Measurements from ENCODE around the gene DDX56. TPM values are rescaled to one million over a fixed set of nuclear protein-coding genes. Genes with fewer than 3 reads are reported as not detected.

DDX56 gene
- total and polyA plus RNA-seq, 2 of the 13 experiments (the other 11 are each of a cell fraction or from before 2014, with no cell fraction given), result 82.6 to 120 TPM

- TF ChIP-seq MBNL3 (CRISPR knock-in tag; conservative IDR thresholded peaks at IDR 0.05), result no peak
- no peak for TF ChIP-seq KMT2A (CRISPR knock-in tag; IDR thresholded peaks at IDR 0.05)
- peak; percentile 58; the same call in 1 of the 2 replicates for TF ChIP-seq DNMT3B (CRISPR knock-in tag; conservative IDR thresholded peaks at IDR 0.05)
- no peak for TF ChIP-seq TCF12 (IDR thresholded peaks at IDR 0.05)
- no peak for TF ChIP-seq TCF12 (CRISPR knock-in tag; IDR thresholded peaks at IDR 0.05)
- TF ChIP-seq NFYC (CRISPR knock-in tag; IDR thresholded peaks at IDR 0.05), result no peak
- TF ChIP-seq GPN1 (CRISPR knock-in tag; IDR thresholded peaks at IDR 0.05; ENCODE audit: borderline replicate concordance), result no peak
- 0 out of 2 replicates have a peak, but pooled peaks have one; percentile 40 for TF ChIP-seq REPIN1 (CRISPR knock-in tag; IDR thresholded peaks at IDR 0.05; ENCODE audit: borderline replicate concordance, low read depth)
- TF ChIP-seq ATF7-NPFF (CRISPR knock-in tag; IDR thresholded peaks at IDR 0.05; ENCODE audit: low read depth), result no peak
- TF ChIP-seq KLF16 (CRISPR knock-in tag; IDR thresholded peaks at IDR 0.05), result 0 out of 4 replicates have a peak, but pooled peaks of 1 of the 2 experiments have one; percentile 28
- TF ChIP-seq ZNF644 (CRISPR knock-in tag; IDR thresholded peaks at IDR 0.05; ENCODE audit: low read depth), result peak; percentile 28; the same call in 1 of the 2 replicates
- no peak for TF ChIP-seq FOXC1 (CRISPR knock-in tag; IDR thresholded peaks at IDR 0.05; ENCODE audit: borderline replicate concordance)
- peak; percentile 27 for TF ChIP-seq FOXA3 (CRISPR knock-in tag; IDR thresholded peaks at IDR 0.05)
- peak; percentile 98 for TF ChIP-seq ZFP36L1 (CRISPR knock-in tag; IDR thresholded peaks at IDR 0.05)
- TF ChIP-seq ZNF331 (CRISPR knock-in tag; IDR thresholded peaks at IDR 0.05), result no peak
- no peak for TF ChIP-seq ZNF616 (CRISPR knock-in tag; IDR thresholded peaks at IDR 0.05; ENCODE audit: low read depth)
- TF ChIP-seq, protein P1, sequence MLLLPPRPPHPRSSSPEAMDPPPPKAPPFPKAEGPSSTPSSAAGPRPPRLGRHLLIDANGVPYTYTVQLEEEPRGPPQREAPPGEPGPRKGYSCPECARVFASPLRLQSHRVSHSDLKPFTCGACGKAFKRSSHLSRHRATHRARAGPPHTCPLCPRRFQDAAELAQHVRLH (CRISPR knock-in tag; IDR thresholded peaks at IDR 0.05; ENCODE audit: borderline replicate concordance, low read depth), result 0 out of 2 replicates have a peak, but pooled peaks have one; percentile 17
- no peak for TF ChIP-seq ZNF446 (CRISPR knock-in tag; IDR thresholded peaks at IDR 0.05)
- TF ChIP-seq SOX6 (IDR thresholded peaks at IDR 0.05), result no peak
- TF ChIP-seq SOX6 (CRISPR knock-in tag; IDR thresholded peaks at IDR 0.05), result no peak
These were observed 48.8 kb upstream of the DDX56 start (continued) for GRCh38 chr7:44622342-44623151.

Measured in HepG2 (cell line).